Lower leg skin (tissue), 3 donors: ENCODE measurements around the gene DCLRE1A.

Source experiments
- CTCF ChIP-seq, 3 donors: fragments of 450-650 bp; IDR thresholded peaks; one replicate each; pipeline ENCODE4 v1.5.1; 2016; ENCODE audit warnings: antibody characterized with exemption in 3 of 3, mild to moderate bottlenecking in 3 of 3, moderate library complexity in 2 of 3
- POLR2A ChIP-seq, 2 donors: fragments of 450-650 bp; IDR thresholded peaks; one replicate each; pipeline ENCODE4 v1.6.1; 2016 to 2017; ENCODE audit warnings: antibody characterized with exemption in 2 of 2, mild to moderate bottlenecking in 1 of 2, moderate library complexity in 1 of 2

GRCh38 chr10:113891476-113891875 lies 37.6 kb upstream of the DCLRE1A start:
- TF ChIP-seq CTCF (IDR thresholded peaks at IDR 0.05) (no peak), POLR2A (IDR thresholded peaks at IDR 0.05) (no peak)
